Fibroblast of lung (primary cell): ENCODE data around the gene DOC2B. TPM values are rescaled to one million over a fixed set of nuclear protein-coding genes. Genes with fewer than 3 reads are reported as not detected.

Experiments
- DNase-seq, 2 donors: peaks; one replicate each; pipeline versions ENCODE4 v3.0.0 to v3.0.0-alpha.2; 2010; ENCODE audit warnings: low read depth in 2 of 2
- H2AFZ ChIP-seq: 2 replicates; pipeline ENCODE4 v1.5.1; 2012; ENCODE audit warnings: low read length, control low read depth, inconsistent platforms
- H3K27ac ChIP-seq: 2 replicates; pipeline ENCODE4 v1.5.1; 2011; ENCODE audit warnings: low read length, control low read depth; ENCODE audit not compliant: insufficient read depth
- H3K27me3 ChIP-seq: 2 replicates; pipeline ENCODE4 v1.5.1; 2011; ENCODE audit warnings: mild to moderate bottlenecking, low read length; ENCODE audit not compliant: control insufficient read depth, insufficient read depth
- H3K36me3 ChIP-seq: 2 replicates; pipeline ENCODE4 v1.5.1; 2011; ENCODE audit warnings: low read length; ENCODE audit not compliant: control insufficient read depth, insufficient read depth
- H3K4me1 ChIP-seq: 2 replicates; pipeline ENCODE4 v1.5.1; 2011; ENCODE audit warnings: low read length; ENCODE audit not compliant: control insufficient read depth, insufficient read depth; ENCODE audit errors: extremely low read depth
- H3K4me2 ChIP-seq: 2 replicates; pipeline ENCODE4 v1.5.1; 2011; ENCODE audit warnings: low read length, control low read depth; ENCODE audit not compliant: insufficient read depth; ENCODE audit errors: extremely low read depth
- H3K4me3 ChIP-seq, 4 experiments: fragments of 200-600 bp in 1 of 4; sonication (generic) in 1 of 4; replicated peaks in 1 of 4; 2 replicates each; pipeline ENCODE4 v1.5.1; 2011 to 2016; ENCODE audit warnings: low read length in 4 of 4, low read depth in 3 of 4, mild to moderate bottlenecking in 3 of 4, control low read depth in 2 of 4, inconsistent platforms in 1 of 4, mixed read lengths in 1 of 4; ENCODE audit not compliant: insufficient read depth in 1 of 4; ENCODE audit errors: control extremely low read depth in 1 of 4
- H3K79me2 ChIP-seq: 2 replicates; pipeline ENCODE4 v1.5.1; 2012; ENCODE audit warnings: mild to moderate bottlenecking, low read length, inconsistent platforms; ENCODE audit not compliant: control insufficient read depth, insufficient read depth
- H3K9ac ChIP-seq: 2 replicates; pipeline ENCODE4 v1.5.1; 2011; ENCODE audit warnings: mild to moderate bottlenecking, low read length, control low read depth; ENCODE audit not compliant: insufficient read depth
- H3K9me3 ChIP-seq: 2 replicates; pipeline ENCODE4 v1.5.1; 2012; ENCODE audit warnings: low read depth, low read length; ENCODE audit not compliant: control insufficient read depth, insufficient read depth
- H4K20me1 ChIP-seq: 2 replicates; pipeline ENCODE4 v1.5.1; 2011; ENCODE audit warnings: low read length; ENCODE audit not compliant: control insufficient read depth, insufficient read depth; ENCODE audit errors: extremely low read depth
- EZH2 ChIP-seq: IDR thresholded peaks from 2 replicates; pipeline ENCODE4 v1.5.1; 2012; ENCODE audit warnings: low read length, control low read depth, mild to moderate bottlenecking; ENCODE audit errors: missing control alignments
- polyA plus RNA-seq, 2 donors: library from polyadenylated mRNA; depleted of rRNA in 1 of 2; stranded (reverse) in 1 of 2; unstranded in 1 of 2; fragments of >200 nt; gene quantifications; 2 replicates each; pipeline ENCODE4 v1.2.1, GENCODE V29; 2011 to 2012; ENCODE audit warnings: missing spikeins in 1 of 2
- total RNA-seq: library from RNA; depleted of rRNA; stranded (reverse); fragments of >200 nt; gene quantifications from 2 replicates; pipeline ENCODE4 v1.2.1, GENCODE V29; 2014
- TF ChIP-seq, protein P1 (sequence below), 2 donors: IDR thresholded peaks in 1 of 2; conservative IDR thresholded peaks in 1 of 2; 1 replicate in 1 of 2; 2 replicates in 1 of 2; pipeline ENCODE4 v1.5.1; 2011 to 2012; ENCODE audit warnings: low read length in 2 of 2, control low read depth in 1 of 2, inconsistent platforms in 1 of 2, low read depth in 1 of 2, mild to moderate bottlenecking in 1 of 2

DOC2B gene
- total and polyA plus RNA-seq, 2 donors (not counting 1 experiment from before 2014, with no cell fraction given) = not detected

GRCh38 chr17:165939-166338 is 15.5 kb downstream of the DOC2B start:
- Histone ChIP-seq H3K27me3 (no peaks in the 10 kb centered on the region), H2AFZ (no peak overlapping the region), H3K27ac (no peak overlapping the region), H3K9me3 (no peaks in the 10 kb centered on the region), H3K4me3 (no peak overlapping the region), H4K20me1 (no peaks in the 10 kb centered on the region), H3K9ac (no peak overlapping the region), H3K4me2 (no peak overlapping the region), H3K4me1 (no peaks in the 10 kb centered on the region), H3K79me2 (no peaks in the 10 kb centered on the region), H3K36me3 (no peaks in the 10 kb centered on the region)
- TF ChIP-seq, protein P1, sequence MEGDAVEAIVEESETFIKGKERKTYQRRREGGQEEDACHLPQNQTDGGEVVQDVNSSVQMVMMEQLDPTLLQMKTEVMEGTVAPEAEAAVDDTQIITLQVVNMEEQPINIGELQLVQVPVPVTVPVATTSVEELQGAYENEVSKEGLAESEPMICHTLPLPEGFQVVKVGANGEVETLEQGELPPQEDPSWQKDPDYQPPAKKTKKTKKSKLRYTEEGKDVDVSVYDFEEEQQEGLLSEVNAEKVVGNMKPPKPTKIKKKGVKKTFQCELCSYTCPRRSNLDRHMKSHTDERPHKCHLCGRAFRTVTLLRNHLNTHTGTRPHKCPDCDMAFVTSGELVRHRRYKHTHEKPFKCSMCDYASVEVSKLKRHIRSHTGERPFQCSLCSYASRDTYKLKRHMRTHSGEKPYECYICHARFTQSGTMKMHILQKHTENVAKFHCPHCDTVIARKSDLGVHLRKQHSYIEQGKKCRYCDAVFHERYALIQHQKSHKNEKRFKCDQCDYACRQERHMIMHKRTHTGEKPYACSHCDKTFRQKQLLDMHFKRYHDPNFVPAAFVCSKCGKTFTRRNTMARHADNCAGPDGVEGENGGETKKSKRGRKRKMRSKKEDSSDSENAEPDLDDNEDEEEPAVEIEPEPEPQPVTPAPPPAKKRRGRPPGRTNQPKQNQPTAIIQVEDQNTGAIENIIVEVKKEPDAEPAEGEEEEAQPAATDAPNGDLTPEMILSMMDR (conservative IDR thresholded peaks at IDR 0.05 in 1 of 2, IDR thresholded peaks at IDR 0.05 in 1 of 2; ENCODE audit: low read depth in 1 of 2, low read length in 2 of 2) = no peak
- TF ChIP-seq EZH2 = no peak
- DNase-seq = no peak

DNA sequence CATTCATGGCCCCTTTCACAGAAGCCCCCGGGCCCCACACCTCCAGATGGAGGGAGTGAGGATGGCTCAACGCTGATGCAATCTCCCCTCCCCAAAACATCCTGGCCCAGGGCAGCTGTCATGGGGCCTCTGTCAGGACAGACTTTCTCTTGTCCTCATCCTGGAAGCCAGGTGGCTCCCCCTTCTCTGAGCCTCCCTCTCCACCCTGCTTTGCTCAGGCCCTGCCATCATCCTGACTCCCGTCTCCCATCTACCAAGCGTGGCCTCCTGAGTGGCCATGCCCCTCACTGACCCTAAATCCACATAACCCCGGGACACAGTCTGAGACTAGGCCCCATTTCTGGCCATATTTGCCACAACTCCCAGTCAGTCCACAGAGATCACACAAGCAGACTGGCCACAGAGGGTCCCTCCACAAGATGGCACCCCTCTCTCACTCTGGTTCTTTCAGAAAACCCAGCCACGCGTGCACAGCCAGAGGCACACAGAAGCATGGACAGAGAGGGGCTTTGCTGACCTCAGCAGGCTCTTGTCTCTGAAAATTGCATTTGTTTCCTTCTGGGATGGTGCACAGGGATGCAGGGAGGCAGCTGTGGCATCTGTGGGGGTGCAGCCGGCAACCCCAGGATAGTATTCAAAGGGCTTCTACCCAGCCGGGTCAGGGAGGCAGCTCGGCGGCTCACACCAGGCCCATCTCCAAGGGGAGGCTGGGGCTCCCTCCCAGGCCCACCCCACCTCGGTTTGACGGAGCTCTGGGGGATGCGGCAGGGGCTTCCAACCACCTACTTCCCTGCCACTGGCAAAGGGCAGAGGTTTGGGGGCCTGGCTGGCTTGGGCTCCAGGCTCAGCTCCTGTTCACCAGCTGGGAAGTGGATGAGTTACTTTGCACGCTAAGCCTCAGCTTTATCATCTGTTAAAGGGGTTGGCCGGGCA is 16.9 kb downstream of the DOC2B start:
- Histone ChIP-seq H3K36me3 (no peaks in the 10 kb centered on the region), H3K9ac (no peak overlapping the region), H3K4me2 (no peak overlapping the region), H3K4me1 (no peaks in the 10 kb centered on the region), H3K4me3 (no peak overlapping the region), H3K9me3 (no peaks in the 10 kb centered on the region), H4K20me1 (no peaks in the 10 kb centered on the region), H3K27me3 (no peaks in the 10 kb centered on the region), H2AFZ (no peak overlapping the region), H3K79me2 (no peaks in the 10 kb centered on the region), H3K27ac (no peak overlapping the region)
- TF ChIP-seq, protein P1 (conservative IDR thresholded peaks at IDR 0.05 in 1 of 2, IDR thresholded peaks at IDR 0.05 in 1 of 2; ENCODE audit: low read depth in 1 of 2, low read length in 2 of 2) = peak; percentile 26 to 31
- TF ChIP-seq EZH2 = no peak
- peak; percentile 14 to 36 for DNase-seq

DNA sequence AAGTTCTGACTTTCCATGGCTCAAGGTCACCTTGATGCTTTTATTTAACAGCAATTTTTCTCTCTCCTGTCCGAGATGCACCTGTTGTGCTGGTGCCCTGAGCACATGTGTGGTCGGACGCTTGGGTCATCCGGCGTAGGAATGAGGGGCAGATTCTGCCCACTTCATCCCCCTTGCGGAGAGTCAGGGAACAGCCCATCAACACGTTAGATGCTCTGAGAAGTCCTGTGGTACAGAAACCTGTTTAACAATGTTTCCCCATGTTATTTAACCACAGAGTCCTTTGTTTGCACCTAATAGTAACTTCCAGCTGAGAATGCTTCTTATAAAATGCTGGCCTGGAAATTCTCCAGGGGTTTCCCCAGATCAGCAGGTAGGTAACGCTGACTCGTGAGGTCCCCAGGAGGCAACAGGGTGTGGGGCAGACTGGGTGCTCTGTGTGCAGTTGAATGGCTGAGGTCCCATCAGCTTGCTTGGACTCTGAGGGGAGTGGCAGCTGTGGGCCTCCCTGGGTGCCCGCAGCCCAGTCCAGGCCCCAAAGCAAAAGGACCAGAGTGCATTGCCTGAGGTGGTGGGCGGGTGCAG is 17.8 kb downstream of the DOC2B start:
- no peak overlapping the region for H3K4me3 ChIP-seq
- DNase-seq = no peak
- H3K4me1 ChIP-seq = no peaks in the 10 kb centered on the region
- no peak overlapping the region for H3K4me2 ChIP-seq
- no peaks in the 10 kb centered on the region for H3K79me2 ChIP-seq
- H4K20me1 ChIP-seq = no peaks in the 10 kb centered on the region
- no peaks in the 10 kb centered on the region for H3K27me3 ChIP-seq
- no peak for TF ChIP-seq EZH2
- TF ChIP-seq, protein P1 (conservative IDR thresholded peaks at IDR 0.05 in 1 of 2, IDR thresholded peaks at IDR 0.05 in 1 of 2; ENCODE audit: low read depth in 1 of 2, low read length in 2 of 2) = peak in 1 of 2 donors; percentile 4
- H2AFZ ChIP-seq = no peak overlapping the region
- H3K27ac ChIP-seq = no peak overlapping the region
- H3K36me3 ChIP-seq = no peaks in the 10 kb centered on the region
- no peak overlapping the region for H3K9ac ChIP-seq
- no peaks in the 10 kb centered on the region for H3K9me3 ChIP-seq
